ENCODE measurements around the gene PRKG1. TPM values are rescaled to one million over a fixed set of nuclear protein-coding genes. Genes with fewer than 3 reads are reported as not detected.

PRKG1 gene
- total RNA-seq, 2 donors from 2014 or later = 1.3 to 2.7 TPM

DNA sequence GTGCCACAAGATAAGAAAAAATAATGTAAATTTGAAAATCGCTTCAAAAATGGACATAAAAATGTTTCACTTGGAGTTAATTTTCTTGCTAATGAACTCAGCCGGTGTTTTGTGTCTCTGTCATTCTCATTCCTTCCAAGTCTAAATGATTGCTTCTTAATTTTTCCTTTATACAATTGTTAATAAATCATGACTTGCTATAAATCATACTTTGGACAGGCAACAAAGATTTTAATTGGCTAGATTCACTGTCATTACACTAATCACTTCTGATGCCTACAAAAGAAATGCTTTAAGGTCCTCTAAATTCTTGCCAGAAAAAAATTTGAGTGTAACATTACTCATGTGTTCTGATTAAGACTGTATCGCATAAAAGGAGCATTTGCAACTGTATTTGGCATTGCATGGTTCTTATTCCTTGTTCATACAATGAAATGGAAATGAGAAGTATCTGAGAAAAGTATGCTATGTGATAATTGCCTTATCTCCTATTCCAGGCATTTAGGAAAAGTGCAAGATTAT lies 1000.3 kb downstream of the PRKG1 start:
- Histone ChIP-seq H3K27ac (ENCODE audit: low read depth, low read length) (no peak overlapping the region), H3K36me3 (ENCODE audit: control insufficient read depth, insufficient read depth, low read length) (no peaks in the 10 kb centered on the region), H3K4me1 (ENCODE audit: control insufficient read depth, insufficient read depth, low read length) (no peaks in the 10 kb centered on the region), H3K9ac (ENCODE audit: extremely low read depth, low read length, poor library complexity, severe bottlenecking) (no peak overlapping the region), H3K27me3 (ENCODE audit: control insufficient read depth, insufficient read depth, low read length, poor library complexity, severe bottlenecking) (no peaks in the 10 kb centered on the region), H3K9me3 (ENCODE audit: control insufficient read depth, low read length) (no peaks in the 10 kb centered on the region), H3K4me3 (ENCODE audit: low read length) (no peak overlapping the region)
- Mint-ChIP-seq H3K27ac (no peak overlapping the region), H3K27me3 (ENCODE audit: insufficient read depth) (no peaks in the 10 kb centered on the region), H3K4me3 (no peak overlapping the region), H3K9me3 (no peaks in the 10 kb centered on the region), H3K36me3 (ENCODE audit: low read depth) (no peaks in the 10 kb centered on the region), H3K4me1 (no peaks in the 10 kb centered on the region)
- DNase-seq = no peak
- WGBS, 2 experiments (ENCODE audit: insufficient coverage in 1 of 2, insufficient read length in 1 of 2) = 89 to 97% methylated on average over 3 of the region's 3 CpGs
- TF ChIP-seq, protein P1, sequence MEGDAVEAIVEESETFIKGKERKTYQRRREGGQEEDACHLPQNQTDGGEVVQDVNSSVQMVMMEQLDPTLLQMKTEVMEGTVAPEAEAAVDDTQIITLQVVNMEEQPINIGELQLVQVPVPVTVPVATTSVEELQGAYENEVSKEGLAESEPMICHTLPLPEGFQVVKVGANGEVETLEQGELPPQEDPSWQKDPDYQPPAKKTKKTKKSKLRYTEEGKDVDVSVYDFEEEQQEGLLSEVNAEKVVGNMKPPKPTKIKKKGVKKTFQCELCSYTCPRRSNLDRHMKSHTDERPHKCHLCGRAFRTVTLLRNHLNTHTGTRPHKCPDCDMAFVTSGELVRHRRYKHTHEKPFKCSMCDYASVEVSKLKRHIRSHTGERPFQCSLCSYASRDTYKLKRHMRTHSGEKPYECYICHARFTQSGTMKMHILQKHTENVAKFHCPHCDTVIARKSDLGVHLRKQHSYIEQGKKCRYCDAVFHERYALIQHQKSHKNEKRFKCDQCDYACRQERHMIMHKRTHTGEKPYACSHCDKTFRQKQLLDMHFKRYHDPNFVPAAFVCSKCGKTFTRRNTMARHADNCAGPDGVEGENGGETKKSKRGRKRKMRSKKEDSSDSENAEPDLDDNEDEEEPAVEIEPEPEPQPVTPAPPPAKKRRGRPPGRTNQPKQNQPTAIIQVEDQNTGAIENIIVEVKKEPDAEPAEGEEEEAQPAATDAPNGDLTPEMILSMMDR (conservative IDR thresholded peaks at IDR 0.05) = no peak

DNA sequence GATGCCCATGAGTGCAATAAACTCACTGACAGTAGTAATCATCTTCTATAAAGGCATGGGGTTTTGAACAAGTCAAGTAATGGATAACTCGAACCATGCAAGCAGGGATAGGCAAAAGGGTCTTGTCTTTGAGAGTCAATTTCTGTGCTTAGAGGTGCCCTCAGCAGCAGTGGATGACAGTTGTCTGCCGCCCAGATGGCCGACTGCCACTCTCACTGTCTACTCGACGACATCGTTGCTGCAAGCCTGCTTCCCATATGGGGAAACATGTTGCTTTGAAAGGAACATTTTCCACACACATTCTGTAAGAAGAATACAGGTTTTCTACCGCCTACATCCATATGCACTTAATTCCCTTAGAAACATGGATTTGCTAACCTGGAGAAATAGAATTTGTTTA lies 1003.5 kb downstream of the PRKG1 start:
- Mint-ChIP-seq H3K27ac (no peak overlapping the region), H3K27me3 (ENCODE audit: insufficient read depth) (no peaks in the 10 kb centered on the region), H3K9me3 (no peaks in the 10 kb centered on the region), H3K4me3 (no peak overlapping the region), H3K4me1 (no peaks in the 10 kb centered on the region), H3K36me3 (ENCODE audit: low read depth) (no peaks in the 10 kb centered on the region)
- no peak overlapping the region for H3K9ac ChIP-seq (ENCODE audit: extremely low read depth, low read length, poor library complexity, severe bottlenecking)
- H3K4me3 ChIP-seq (ENCODE audit: low read length) = no peak overlapping the region
- no peaks in the 10 kb centered on the region for H3K27me3 ChIP-seq (ENCODE audit: control insufficient read depth, insufficient read depth, low read length, poor library complexity, severe bottlenecking)
- DNase-seq = no peak
- TF ChIP-seq, protein P1 (conservative IDR thresholded peaks at IDR 0.05) = no peak
- H3K27ac ChIP-seq (ENCODE audit: low read depth, low read length) = no peak overlapping the region
- no peaks in the 10 kb centered on the region for H3K36me3 ChIP-seq (ENCODE audit: control insufficient read depth, insufficient read depth, low read length)
- no peaks in the 10 kb centered on the region for H3K4me1 ChIP-seq (ENCODE audit: control insufficient read depth, insufficient read depth, low read length)
- no peaks in the 10 kb centered on the region for H3K9me3 ChIP-seq (ENCODE audit: control insufficient read depth, low read length)
- WGBS, 2 experiments (ENCODE audit: insufficient coverage in 1 of 2, insufficient read length in 1 of 2) = 80 to 83% methylated on average over 5 to 7 of the region's 7 CpGs

DNA sequence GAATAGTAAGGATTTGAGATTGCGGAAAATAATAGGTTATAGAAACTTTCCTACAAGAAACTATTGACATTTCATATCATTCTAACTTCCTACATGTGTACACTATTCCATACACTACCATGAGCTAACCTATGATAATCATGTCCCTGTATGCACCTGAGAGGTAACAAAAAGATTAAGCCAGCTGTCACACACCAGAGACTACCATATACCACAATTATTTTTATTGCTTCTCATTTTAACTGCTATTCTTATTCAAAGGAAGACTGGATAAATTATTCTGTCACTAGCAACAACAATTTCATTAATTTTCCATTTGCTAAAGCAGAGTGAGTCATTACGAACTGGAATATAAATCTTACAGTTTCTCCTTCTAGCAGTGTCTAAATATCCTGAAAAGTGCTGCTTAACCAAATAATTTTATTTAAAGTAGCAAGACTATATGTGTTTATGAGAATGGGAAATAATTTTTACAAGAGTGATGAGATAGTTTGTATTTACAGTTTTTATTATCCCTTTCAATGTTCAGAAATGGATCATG lies 1004.2 kb downstream of the PRKG1 start:
- 97% methylated on average over 2 of the region's 2 CpGs; no CpG with 5 or more reads in 1 of the 2 experiments for WGBS, 2 experiments (ENCODE audit: insufficient coverage in 1 of 2, insufficient read length in 1 of 2)
- Histone ChIP-seq H3K9ac (ENCODE audit: extremely low read depth, low read length, poor library complexity, severe bottlenecking) (no peak overlapping the region), H3K4me3 (ENCODE audit: low read length) (no peak overlapping the region), H3K36me3 (ENCODE audit: control insufficient read depth, insufficient read depth, low read length) (no peaks in the 10 kb centered on the region), H3K9me3 (ENCODE audit: control insufficient read depth, low read length) (no peaks in the 10 kb centered on the region), H3K4me1 (ENCODE audit: control insufficient read depth, insufficient read depth, low read length) (no peaks in the 10 kb centered on the region), H3K27me3 (ENCODE audit: control insufficient read depth, insufficient read depth, low read length, poor library complexity, severe bottlenecking) (no peaks in the 10 kb centered on the region), H3K27ac (ENCODE audit: low read depth, low read length) (no peak overlapping the region)
- no peak for DNase-seq
- Mint-ChIP-seq H3K4me1 (no peaks in the 10 kb centered on the region), H3K27me3 (ENCODE audit: insufficient read depth) (no peaks in the 10 kb centered on the region), H3K9me3 (no peaks in the 10 kb centered on the region), H3K4me3 (no peak overlapping the region), H3K27ac (no peak overlapping the region), H3K36me3 (ENCODE audit: low read depth) (no peaks in the 10 kb centered on the region)
- TF ChIP-seq, protein P1 (conservative IDR thresholded peaks at IDR 0.05) = no peak
